ENCODE results near the gene CST7.
A peak's percentile ranks its signal among the peaks of the same experiment; 100 is the strongest.

CST7 gene

DNA sequence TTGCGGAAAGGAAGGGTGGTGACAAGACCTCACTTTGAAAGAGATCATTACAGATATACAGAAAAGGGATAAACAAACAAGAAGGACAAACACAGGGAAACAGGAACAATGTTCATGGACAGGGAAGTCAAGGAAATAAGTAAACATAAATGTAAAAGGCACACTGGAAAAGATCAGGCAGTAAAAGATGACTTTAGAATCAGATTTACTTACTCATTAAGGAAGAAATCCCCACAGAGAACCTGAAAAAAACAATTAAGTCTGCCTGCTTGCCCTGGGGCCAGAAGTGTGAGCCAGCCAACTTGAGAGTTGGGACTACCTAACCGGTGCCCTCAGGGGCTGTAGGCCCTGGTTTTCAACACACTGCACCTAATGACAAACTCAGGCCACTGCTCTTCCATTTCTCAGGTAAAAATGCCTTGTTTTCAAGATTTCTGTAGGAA, 41.8 kb downstream of the CST7 start:
- Histone ChIP-seq H3K4me3 (ENCODE audit: low read depth, low read length) (peak overlapping the region; percentile 99), H3K4me1 (ENCODE audit: control insufficient read depth, insufficient read depth, low read length) (peaks cover 10% of the 10 kb centered on the region; the same call in 1 of the 2 replicates), H3K9ac (ENCODE audit: low read length) (no peak overlapping the region), H3K9me3 (ENCODE audit: control insufficient read depth, insufficient read depth, low read depth, low read length) (no peaks in the 10 kb centered on the region), H3K27me3 (ENCODE audit: control insufficient read depth, insufficient read depth, low read length) (no peaks in the 10 kb centered on the region; the same call in 1 of the 2 replicates), H3K27ac (ENCODE audit: low read depth, low read length) (no peak overlapping the region), H3K36me3 (ENCODE audit: control insufficient read depth, insufficient read depth, low read length) (no peaks in the 10 kb centered on the region; the same call in 1 of the 2 replicates)

- H3K36me3 ChIP-seq (ENCODE audit: control insufficient read depth, insufficient read depth, low read length) = no peaks in the 10 kb centered on the region; the same call in 1 of the 2 replicates
- H3K27ac ChIP-seq (ENCODE audit: low read depth, low read length) = no peak overlapping the region; the same call in 1 of the 2 replicates
- no peaks in the 10 kb centered on the region for H3K9me3 ChIP-seq (ENCODE audit: control insufficient read depth, insufficient read depth, low read depth, low read length)
- H3K9ac ChIP-seq (ENCODE audit: low read length) = peak overlapping the region; percentile 86
- H3K27me3 ChIP-seq (ENCODE audit: control insufficient read depth, insufficient read depth, low read length) = peaks cover 3% of the 10 kb centered on the region
- H3K4me3 ChIP-seq (ENCODE audit: low read depth, low read length) = peak overlapping the region; percentile 99
- H3K4me1 ChIP-seq (ENCODE audit: control insufficient read depth, insufficient read depth, low read length) = peaks cover 10% of the 10 kb centered on the region; the same call in 1 of the 2 replicates
These were observed 42.9 kb downstream of the CST7 start for GRCh38 chr20:24991897-24992486.

DNA sequence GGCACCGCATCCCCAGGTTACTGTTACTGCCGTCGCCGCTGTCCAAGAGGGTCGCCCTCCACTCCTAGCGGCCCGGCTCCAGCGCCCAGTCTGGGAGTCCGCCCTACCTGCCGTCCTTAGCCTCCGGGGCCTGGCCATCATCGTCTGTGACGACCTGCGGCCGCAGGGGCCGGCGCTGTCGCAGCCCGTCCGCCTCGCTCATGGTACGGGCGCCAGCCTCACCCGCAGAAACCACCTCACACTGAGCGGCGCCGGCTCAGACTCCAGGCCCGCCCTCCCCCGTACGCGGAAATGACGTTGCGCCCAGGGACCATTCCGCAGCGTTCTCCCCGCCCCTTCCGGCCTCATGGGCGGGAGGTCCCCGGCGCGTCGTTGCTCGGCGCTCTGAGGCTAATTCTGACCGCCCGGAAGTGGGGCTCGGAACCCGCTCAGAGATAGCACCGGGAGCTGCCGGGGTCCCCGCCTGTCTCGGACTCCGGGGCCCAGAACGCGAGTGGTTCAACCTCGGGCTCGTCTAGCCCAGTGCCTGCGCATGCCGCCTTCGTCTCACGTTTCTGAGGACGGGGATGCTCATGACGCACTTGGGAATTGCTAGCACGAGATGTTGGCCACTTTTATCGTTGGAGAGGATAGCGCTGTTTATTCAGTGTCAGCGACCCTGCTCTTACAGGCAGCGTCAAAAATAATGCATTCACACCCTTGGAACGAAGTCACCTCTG, 43.6 kb downstream of the CST7 start, which contains the start of gene APMAP:
Gene APMAP, minus strand, starts transcription at position 265 of the 719 bp plus-strand sequence. Its CDS starts 63 bp downstream, at position 202.
- Histone ChIP-seq H3K27ac (ENCODE audit: low read depth, low read length) (peak within 1 kb of the TSS; percentile 60), H3K9me3 (ENCODE audit: control insufficient read depth, insufficient read depth, low read depth, low read length) (no peaks in the 10 kb centered on the region), H3K4me1 (ENCODE audit: control insufficient read depth, insufficient read depth, low read length) (peaks cover 10% of the 10 kb centered on the region; the same call in 1 of the 2 replicates), H3K27me3 (ENCODE audit: control insufficient read depth, insufficient read depth, low read length) (peaks cover 5% of the 10 kb centered on the region), H3K9ac (ENCODE audit: low read length) (peak within 1 kb of the TSS; percentile 91), H3K4me3 (ENCODE audit: low read depth, low read length) (peak within 1 kb of the TSS; percentile 99), H3K36me3 (ENCODE audit: control insufficient read depth, insufficient read depth, low read length) (no peaks in the 10 kb centered on the region; the same call in 1 of the 2 replicates)

- peaks cover 10% of the 10 kb centered on the region; the same call in 1 of the 2 replicates for H3K4me1 ChIP-seq (ENCODE audit: control insufficient read depth, insufficient read depth, low read length)
- H3K9me3 ChIP-seq (ENCODE audit: control insufficient read depth, insufficient read depth, low read depth, low read length) = no peaks in the 10 kb centered on the region
- H3K9ac ChIP-seq (ENCODE audit: low read length) = peak overlapping the region; percentile 91
- H3K4me3 ChIP-seq (ENCODE audit: low read depth, low read length) = peak overlapping the region; percentile 99
- H3K36me3 ChIP-seq (ENCODE audit: control insufficient read depth, insufficient read depth, low read length) = no peaks in the 10 kb centered on the region; the same call in 1 of the 2 replicates
- no peak overlapping the region for H3K27ac ChIP-seq (ENCODE audit: low read depth, low read length)
- peaks cover 14% of the 10 kb centered on the region for H3K27me3 ChIP-seq (ENCODE audit: control insufficient read depth, insufficient read depth, low read length)
These were observed 44.5 kb downstream of the CST7 start for GRCh38 chr20:24993337-24994185.

DNA sequence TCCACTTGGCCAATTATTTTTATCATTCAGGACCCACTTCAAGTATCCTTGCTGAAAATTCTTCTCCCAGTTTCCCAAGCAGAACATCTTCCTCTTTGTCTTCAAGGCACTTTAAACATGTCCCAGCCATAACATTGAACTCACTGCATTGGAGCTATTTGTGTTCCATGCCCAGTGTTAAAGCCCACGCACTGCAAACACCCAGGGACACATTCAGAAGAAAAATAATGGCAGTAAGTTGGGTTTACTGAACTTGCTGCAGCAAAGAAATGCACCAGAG, 45.1 kb downstream of the CST7 start:
- H3K36me3 ChIP-seq (ENCODE audit: control insufficient read depth, insufficient read depth, low read length) = no peaks in the 10 kb centered on the region; the same call in 1 of the 2 replicates
- H3K4me1 ChIP-seq (ENCODE audit: control insufficient read depth, insufficient read depth, low read length) = peaks cover 10% of the 10 kb centered on the region; the same call in 1 of the 2 replicates
- no peak overlapping the region for H3K27ac ChIP-seq (ENCODE audit: low read depth, low read length)
- no peaks in the 10 kb centered on the region for H3K9me3 ChIP-seq (ENCODE audit: control insufficient read depth, insufficient read depth, low read depth, low read length)
- peaks cover 19% of the 10 kb centered on the region for H3K27me3 ChIP-seq (ENCODE audit: control insufficient read depth, insufficient read depth, low read length)
- no peak overlapping the region for H3K4me3 ChIP-seq (ENCODE audit: low read depth, low read length)
- no peak overlapping the region for H3K9ac ChIP-seq (ENCODE audit: low read length)

GRCh38 chr20:24994470-24995368, 45.6 kb downstream of the CST7 start:
- Histone ChIP-seq H3K9me3 (ENCODE audit: control insufficient read depth, insufficient read depth, low read depth, low read length) (no peaks in the 10 kb centered on the region), H3K4me1 (ENCODE audit: control insufficient read depth, insufficient read depth, low read length) (peaks cover 10% of the 10 kb centered on the region; the same call in 1 of the 2 replicates), H3K27me3 (ENCODE audit: control insufficient read depth, insufficient read depth, low read length) (peaks cover 23% of the 10 kb centered on the region), H3K27ac (ENCODE audit: low read depth, low read length) (no peak overlapping the region), H3K36me3 (ENCODE audit: control insufficient read depth, insufficient read depth, low read length) (no peaks in the 10 kb centered on the region), H3K4me3 (ENCODE audit: low read depth, low read length) (no peak overlapping the region), H3K9ac (ENCODE audit: low read length) (no peak overlapping the region)

- Histone ChIP-seq H3K36me3 (ENCODE audit: control insufficient read depth, insufficient read depth, low read length) (no peaks in the 10 kb centered on the region), H3K9me3 (ENCODE audit: control insufficient read depth, insufficient read depth, low read depth, low read length) (no peaks in the 10 kb centered on the region), H3K27ac (ENCODE audit: low read depth, low read length) (no peak overlapping the region), H3K4me1 (ENCODE audit: control insufficient read depth, insufficient read depth, low read length) (peaks cover 9% of the 10 kb centered on the region; the same call in 1 of the 2 replicates), H3K9ac (ENCODE audit: low read length) (no peak overlapping the region), H3K27me3 (ENCODE audit: control insufficient read depth, insufficient read depth, low read length) (peaks cover 30% of the 10 kb centered on the region), H3K4me3 (ENCODE audit: low read depth, low read length) (no peak overlapping the region)
These were observed 46.8 kb downstream of the CST7 start for GRCh38 chr20:24995741-24996448.

GRCh38 chr20:24996449-24997377, 47.6 kb downstream of the CST7 start:
- Histone ChIP-seq H3K27ac (ENCODE audit: low read depth, low read length) (no peak overlapping the region), H3K9me3 (ENCODE audit: control insufficient read depth, insufficient read depth, low read depth, low read length) (no peaks in the 10 kb centered on the region), H3K4me3 (ENCODE audit: low read depth, low read length) (no peak overlapping the region)

GRCh38 chr20:24998121-24998520, 49.1 kb downstream of the CST7 start:
- Histone ChIP-seq H3K36me3 (ENCODE audit: control insufficient read depth, insufficient read depth, low read length) (no peaks in the 10 kb centered on the region), H3K4me1 (ENCODE audit: control insufficient read depth, insufficient read depth, low read length) (no peaks in the 10 kb centered on the region; the same call in 1 of the 2 replicates), H3K9me3 (ENCODE audit: control insufficient read depth, insufficient read depth, low read depth, low read length) (peaks cover 3% of the 10 kb centered on the region; the same call in 1 of the 2 replicates), H3K4me3 (ENCODE audit: low read depth, low read length) (no peak overlapping the region), H3K27ac (ENCODE audit: low read depth, low read length) (no peak overlapping the region), H3K9ac (ENCODE audit: low read length) (no peak overlapping the region), H3K27me3 (ENCODE audit: control insufficient read depth, insufficient read depth, low read length) (peaks cover 30% of the 10 kb centered on the region)

More at GRCh38 chr20:24996449-24997377, 47.6 kb downstream of the CST7 start:
- no peaks in the 10 kb centered on the region for H3K36me3 ChIP-seq (ENCODE audit: control insufficient read depth, insufficient read depth, low read length)
- no peak overlapping the region for H3K9ac ChIP-seq (ENCODE audit: low read length)
- H3K4me1 ChIP-seq (ENCODE audit: control insufficient read depth, insufficient read depth, low read length) = peaks cover 1% of the 10 kb centered on the region; the same call in 1 of the 2 replicates
- H3K27me3 ChIP-seq (ENCODE audit: control insufficient read depth, insufficient read depth, low read length) = peaks cover 30% of the 10 kb centered on the region
